ENCODE results near the gene NSUN5. TPM values are rescaled to one million over a fixed set of nuclear protein-coding genes. Genes with fewer than 3 reads are reported as not detected.

NSUN5 gene
- polyA plus RNA-seq, 1 donor from 2014 or later, result 70.0 TPM

DNA sequence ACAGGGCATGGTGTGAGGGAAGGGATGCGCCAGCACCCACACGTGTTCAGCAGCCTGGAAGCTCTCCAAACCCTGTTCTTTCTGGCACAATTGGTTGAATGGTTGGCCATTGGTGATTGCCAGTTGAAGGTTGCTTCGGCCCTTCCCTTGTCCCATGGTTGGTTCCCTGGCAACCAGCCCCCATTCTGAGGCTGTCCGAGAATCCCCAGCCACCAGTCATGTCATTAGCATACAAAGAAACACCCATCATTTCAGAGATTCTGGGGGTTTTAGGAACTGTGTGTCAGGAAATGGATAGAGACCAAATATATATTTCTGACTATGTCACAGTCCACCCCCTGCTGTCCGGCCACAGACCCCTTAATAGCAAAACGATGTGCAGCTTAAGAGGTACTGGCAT is 41.1 kb upstream of the NSUN5 start:
- Histone ChIP-seq H3K27me3 (ENCODE audit: insufficient read depth, low read depth, low read length) (no peaks in the 10 kb centered on the region), H3K27ac (ENCODE audit: low read length) (no peak overlapping the region), H3K36me3 (ENCODE audit: insufficient read depth, low read length) (no peaks in the 10 kb centered on the region), H3K4me2 (ENCODE audit: low read length) (no peak overlapping the region), H3K9ac (ENCODE audit: low read length) (no peak overlapping the region), H3K79me2 (replicated peaks; ENCODE audit: insufficient read depth, low read length) (no peaks in the 10 kb centered on the region), H4K20me1 (ENCODE audit: insufficient read depth) (no peaks in the 10 kb centered on the region), H2AFZ (ENCODE audit: low read depth, low read length) (no peak overlapping the region), H3K9me2 (ENCODE audit: insufficient read depth, low read length) (no peaks in the 10 kb centered on the region), H3K4me3 (ENCODE audit: low read length) (no peak overlapping the region), H3K9me3 (ENCODE audit: low read length) (no peaks in the 10 kb centered on the region), H3F3A (ENCODE audit: insufficient read depth, low read length, poor library complexity, severe bottlenecking) (no peaks in the 10 kb centered on the region)
- TF ChIP-seq EZH2 (IDR thresholded peaks at IDR 0.05; ENCODE audit: borderline replicate concordance, insufficient read depth, low read length, poor library complexity, severe bottlenecking) (no peak), POLR2AphosphoS5 (IDR thresholded peaks at IDR 0.05) (no peak), MXI1 (conservative IDR thresholded peaks at IDR 0.05; ENCODE audit: poor library complexity, severe bottlenecking) (no peak), REST (IDR thresholded peaks at IDR 0.05; ENCODE audit: borderline replicate concordance) (no peak)
- TF ChIP-seq, protein P1, sequence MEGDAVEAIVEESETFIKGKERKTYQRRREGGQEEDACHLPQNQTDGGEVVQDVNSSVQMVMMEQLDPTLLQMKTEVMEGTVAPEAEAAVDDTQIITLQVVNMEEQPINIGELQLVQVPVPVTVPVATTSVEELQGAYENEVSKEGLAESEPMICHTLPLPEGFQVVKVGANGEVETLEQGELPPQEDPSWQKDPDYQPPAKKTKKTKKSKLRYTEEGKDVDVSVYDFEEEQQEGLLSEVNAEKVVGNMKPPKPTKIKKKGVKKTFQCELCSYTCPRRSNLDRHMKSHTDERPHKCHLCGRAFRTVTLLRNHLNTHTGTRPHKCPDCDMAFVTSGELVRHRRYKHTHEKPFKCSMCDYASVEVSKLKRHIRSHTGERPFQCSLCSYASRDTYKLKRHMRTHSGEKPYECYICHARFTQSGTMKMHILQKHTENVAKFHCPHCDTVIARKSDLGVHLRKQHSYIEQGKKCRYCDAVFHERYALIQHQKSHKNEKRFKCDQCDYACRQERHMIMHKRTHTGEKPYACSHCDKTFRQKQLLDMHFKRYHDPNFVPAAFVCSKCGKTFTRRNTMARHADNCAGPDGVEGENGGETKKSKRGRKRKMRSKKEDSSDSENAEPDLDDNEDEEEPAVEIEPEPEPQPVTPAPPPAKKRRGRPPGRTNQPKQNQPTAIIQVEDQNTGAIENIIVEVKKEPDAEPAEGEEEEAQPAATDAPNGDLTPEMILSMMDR (IDR thresholded peaks at IDR 0.05; ENCODE audit: poor library complexity, severe bottlenecking), result no peak

- Histone ChIP-seq H3K27ac (ENCODE audit: low read length) (no peak overlapping the region), H3K4me2 (ENCODE audit: low read length) (no peak overlapping the region), H3F3A (ENCODE audit: insufficient read depth, low read length, poor library complexity, severe bottlenecking) (no peaks in the 10 kb centered on the region), H3K9me2 (ENCODE audit: insufficient read depth, low read length) (no peaks in the 10 kb centered on the region), H3K27me3 (ENCODE audit: insufficient read depth, low read depth, low read length) (no peaks in the 10 kb centered on the region), H3K9me3 (ENCODE audit: low read length) (no peaks in the 10 kb centered on the region), H3K36me3 (ENCODE audit: insufficient read depth, low read length) (no peaks in the 10 kb centered on the region), H3K4me3 (ENCODE audit: low read length) (no peak overlapping the region), H2AFZ (ENCODE audit: low read depth, low read length) (no peak overlapping the region), H3K79me2 (replicated peaks; ENCODE audit: insufficient read depth, low read length) (no peaks in the 10 kb centered on the region), H4K20me1 (ENCODE audit: insufficient read depth) (no peaks in the 10 kb centered on the region), H3K9ac (ENCODE audit: low read length) (no peak overlapping the region)
- TF ChIP-seq SMC3 (conservative IDR thresholded peaks at IDR 0.05; ENCODE audit: poor library complexity), result no peak
- no peak for TF ChIP-seq EP300 (conservative IDR thresholded peaks at IDR 0.05; ENCODE audit: poor library complexity, severe bottlenecking)
- no peak for TF ChIP-seq EZH2 (IDR thresholded peaks at IDR 0.05; ENCODE audit: borderline replicate concordance, insufficient read depth, low read length, poor library complexity, severe bottlenecking)
- TF ChIP-seq, protein P1 (IDR thresholded peaks at IDR 0.05; ENCODE audit: poor library complexity, severe bottlenecking), result no peak
- no peak for TF ChIP-seq RAD21 (conservative IDR thresholded peaks at IDR 0.05)
- TF ChIP-seq MXI1 (conservative IDR thresholded peaks at IDR 0.05; ENCODE audit: poor library complexity, severe bottlenecking), result no peak
- TF ChIP-seq POLR2AphosphoS5 (IDR thresholded peaks at IDR 0.05), result no peak
- TF ChIP-seq TAF1 (IDR thresholded peaks at IDR 0.05; ENCODE audit: low read depth), result no peak
- no peak for TF ChIP-seq REST (IDR thresholded peaks at IDR 0.05; ENCODE audit: borderline replicate concordance)
Measured at GRCh38 chr7:73345951-73346350, 37.3 kb upstream of the NSUN5 start.
